HG03460 (cell line): ENCODE results near the gene NLRC3.

ENCODE experiments used
- ATAC-seq: cut with Tn5 transposase; IDR thresholded peaks from one replicate; pipeline ENCODE4 v1.9.1; 2021; ENCODE audit not compliant: unreplicated experiment

Gene NLRC3

GRCh38 chr16:3599121-3599520 lies 21.9 kb upstream of the NLRC3 start:
- ATAC-seq: no peak

- no peak for ATAC-seq
Observed at GRCh38 chr16:3598236-3598635, 21.0 kb upstream of the NLRC3 start.

- no peak for ATAC-seq
Observed at GRCh38 chr16:3597676-3598075, 20.5 kb upstream of the NLRC3 start.

GRCh38 chr16:3597226-3597625 lies 20.0 kb upstream of the NLRC3 start:
- no peak for ATAC-seq

GRCh38 chr16:3596101-3596861 lies 19.1 kb upstream of the NLRC3 start:
- ATAC-seq: no peak

GRCh38 chr16:3595521-3596021 lies 18.4 kb upstream of the NLRC3 start:
- no peak for ATAC-seq

- ATAC-seq: no peak
Observed at GRCh38 chr16:3595110-3595486, 17.9 kb upstream of the NLRC3 start.

- ATAC-seq: no peak
Observed at GRCh38 chr16:3594316-3595109, 17.3 kb upstream of the NLRC3 start.

GRCh38 chr16:3592559-3592958 lies 15.4 kb upstream of the NLRC3 start:
- no peak for ATAC-seq

GRCh38 chr16:3591991-3592390 lies 14.8 kb upstream of the NLRC3 start:
- ATAC-seq: no peak

GRCh38 chr16:3591436-3591803 lies 14.2 kb upstream of the NLRC3 start:
- no peak for ATAC-seq

- ATAC-seq: no peak
Observed at GRCh38 chr16:3590736-3591435, 13.7 kb upstream of the NLRC3 start.

GRCh38 chr16:3589991-3590701 lies 12.9 kb upstream of the NLRC3 start:
- no peak for ATAC-seq

GRCh38 chr16:3589441-3589921 lies 12.3 kb upstream of the NLRC3 start:
- ATAC-seq: no peak

- no peak for ATAC-seq
Observed at GRCh38 chr16:3589001-3589400, 11.8 kb upstream of the NLRC3 start.

GRCh38 chr16:3587547-3588110 lies 10.4 kb upstream of the NLRC3 start:
- no peak for ATAC-seq

- ATAC-seq: no peak
Observed at GRCh38 chr16:3584412-3584811, 7.2 kb upstream of the NLRC3 start.

GRCh38 chr16:3583303-3584038 lies 6.3 kb upstream of the NLRC3 start:
- ATAC-seq: no peak

GRCh38 chr16:3582276-3583165 lies 5.3 kb upstream of the NLRC3 start:
- no peak for ATAC-seq
